ENCODE data around the gene ANGPTL8.

The ANGPTL8 gene

GRCh38 chr19:11203194-11204075 is 36.0 kb upstream of the ANGPTL8 start:
- no peak for DNase-seq (ENCODE audit: low read depth, low spot score)

- DNase-seq (ENCODE audit: low read depth, low spot score), result no peak
Observed at GRCh38 chr19:11204076-11204602, 35.3 kb upstream of the ANGPTL8 start.

- no peak for DNase-seq (ENCODE audit: low read depth, low spot score)
Observed at GRCh38 chr19:11204943-11205349, 34.5 kb upstream of the ANGPTL8 start.

- no peak for DNase-seq (ENCODE audit: low read depth, low spot score)
Observed at GRCh38 chr19:11205939-11206570, 33.4 kb upstream of the ANGPTL8 start.

- DNase-seq (ENCODE audit: low read depth, low spot score), result no peak
Observed at GRCh38 chr19:11208561-11209471, 30.6 kb upstream of the ANGPTL8 start.

- no peak for DNase-seq (ENCODE audit: low read depth, low spot score)
Observed at GRCh38 chr19:11209839-11210655, 29.4 kb upstream of the ANGPTL8 start.

- no peak for DNase-seq (ENCODE audit: low read depth, low spot score)
Observed at GRCh38 chr19:11210656-11210928, 28.8 kb upstream of the ANGPTL8 start.

GRCh38 chr19:11214387-11214786 is 25.0 kb upstream of the ANGPTL8 start:
- no peak for DNase-seq (ENCODE audit: low read depth, low spot score)

- no peak for DNase-seq (ENCODE audit: low read depth, low spot score)
Observed at GRCh38 chr19:11221082-11221598, 18.3 kb upstream of the ANGPTL8 start.

- DNase-seq (ENCODE audit: low read depth, low spot score), result no peak
Observed at GRCh38 chr19:11223200-11223599, 16.2 kb upstream of the ANGPTL8 start.

- DNase-seq (ENCODE audit: low read depth, low spot score), result no peak
Observed at GRCh38 chr19:11224429-11224828, 15.0 kb upstream of the ANGPTL8 start.

GRCh38 chr19:11225172-11225571 is 14.2 kb upstream of the ANGPTL8 start:
- no peak for DNase-seq (ENCODE audit: low read depth, low spot score)

GRCh38 chr19:11225815-11226214 is 13.6 kb upstream of the ANGPTL8 start:
- no peak for DNase-seq (ENCODE audit: low read depth, low spot score)

- DNase-seq (ENCODE audit: low read depth, low spot score), result no peak
Observed at GRCh38 chr19:11226716-11227166, 12.7 kb upstream of the ANGPTL8 start.

GRCh38 chr19:11227195-11227886 is 12.1 kb upstream of the ANGPTL8 start:
- DNase-seq (ENCODE audit: low read depth, low spot score), result no peak

GRCh38 chr19:11230621-11231386 is 8.6 kb upstream of the ANGPTL8 start:
- no peak for DNase-seq (ENCODE audit: low read depth, low spot score)

- no peak for DNase-seq (ENCODE audit: low read depth, low spot score)
Observed at GRCh38 chr19:11232555-11232954, 6.9 kb upstream of the ANGPTL8 start.

GRCh38 chr19:11233073-11233472 is 6.3 kb upstream of the ANGPTL8 start:
- no peak for DNase-seq (ENCODE audit: low read depth, low spot score)

GRCh38 chr19:11234486-11235075 is 4.8 kb upstream of the ANGPTL8 start:
- DNase-seq (ENCODE audit: low read depth, low spot score), result no peak

All from activated naive CD8-positive, alpha-beta T cell treated with anti-CD3 and anti-CD28 coated beads, Interleukin-2, amount 50 U/mL, for 16 hours (primary cell).